Right lobe of liver (tissue), 4 donors: Measurements from ENCODE around the gene LDB1.

Experiments
- POLR2A ChIP-seq: fragments of 450-650 bp; IDR thresholded peaks from one replicate; pipeline ENCODE4 v1.6.1; 2017; ENCODE audit warnings: antibody characterized with exemption, mild to moderate bottlenecking
- TF ChIP-seq, protein P1 (sequence below), 4 donors: fragments of 200-600 bp in 3 of 4; fragments of 450-650 bp in 1 of 4; IDR thresholded peaks; one replicate each; pipeline versions ENCODE4 v1.5.1 to v1.8.0; 2016 to 2022; ENCODE audit warnings: antibody characterized with exemption in 4 of 4, mild to moderate bottlenecking in 2 of 4
- donor health status: DM: no; HTN: no; CAD: no.
- donor health status: DM: no; HTN: no; CAD: no.
- donor health status: DM: no; HTN: yes; CAD: no.

DNA sequence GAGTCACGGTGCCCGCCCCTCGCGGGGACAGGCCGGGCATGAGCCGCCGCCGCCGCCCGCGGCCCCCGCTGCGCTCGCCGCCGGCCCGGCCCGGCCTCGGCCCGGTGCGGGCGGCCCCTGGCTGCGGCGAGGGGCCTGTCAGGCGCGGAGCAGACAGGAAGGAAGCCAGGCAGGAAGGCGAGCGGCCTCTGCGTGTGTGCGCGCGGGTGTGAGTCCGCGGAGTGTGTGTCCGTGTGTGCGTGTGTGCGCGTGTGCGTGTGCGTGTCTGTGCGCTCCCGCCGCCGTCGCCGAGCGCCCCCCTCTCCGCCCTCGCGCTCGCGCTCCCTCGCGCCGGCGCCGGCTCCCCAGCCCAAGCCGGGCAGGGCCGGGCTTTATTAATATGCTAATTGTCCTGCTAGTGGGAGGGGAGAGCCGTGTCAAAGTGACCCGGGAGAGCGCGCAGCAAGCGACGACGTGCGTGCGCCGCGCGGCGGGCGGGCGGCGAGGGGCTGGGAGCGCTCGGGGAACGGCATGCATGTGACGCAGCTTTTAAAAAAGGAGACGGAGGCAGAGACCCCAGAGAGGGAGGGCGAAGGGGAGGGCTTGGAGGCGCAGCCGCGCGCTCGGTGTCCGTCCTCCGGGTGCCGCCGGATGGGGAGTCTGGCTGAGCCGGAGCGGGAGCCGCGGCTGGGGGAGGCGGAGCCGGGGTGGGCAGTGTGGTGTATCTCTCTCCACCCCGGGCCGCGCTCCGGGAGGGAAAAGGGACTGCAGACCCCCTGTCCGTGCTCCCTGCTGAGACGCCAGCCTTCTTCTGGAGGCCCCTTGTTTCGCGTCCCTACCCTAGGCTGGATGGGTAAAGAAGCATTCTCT, at the start of gene LDB1:
- TF ChIP-seq, protein P1, sequence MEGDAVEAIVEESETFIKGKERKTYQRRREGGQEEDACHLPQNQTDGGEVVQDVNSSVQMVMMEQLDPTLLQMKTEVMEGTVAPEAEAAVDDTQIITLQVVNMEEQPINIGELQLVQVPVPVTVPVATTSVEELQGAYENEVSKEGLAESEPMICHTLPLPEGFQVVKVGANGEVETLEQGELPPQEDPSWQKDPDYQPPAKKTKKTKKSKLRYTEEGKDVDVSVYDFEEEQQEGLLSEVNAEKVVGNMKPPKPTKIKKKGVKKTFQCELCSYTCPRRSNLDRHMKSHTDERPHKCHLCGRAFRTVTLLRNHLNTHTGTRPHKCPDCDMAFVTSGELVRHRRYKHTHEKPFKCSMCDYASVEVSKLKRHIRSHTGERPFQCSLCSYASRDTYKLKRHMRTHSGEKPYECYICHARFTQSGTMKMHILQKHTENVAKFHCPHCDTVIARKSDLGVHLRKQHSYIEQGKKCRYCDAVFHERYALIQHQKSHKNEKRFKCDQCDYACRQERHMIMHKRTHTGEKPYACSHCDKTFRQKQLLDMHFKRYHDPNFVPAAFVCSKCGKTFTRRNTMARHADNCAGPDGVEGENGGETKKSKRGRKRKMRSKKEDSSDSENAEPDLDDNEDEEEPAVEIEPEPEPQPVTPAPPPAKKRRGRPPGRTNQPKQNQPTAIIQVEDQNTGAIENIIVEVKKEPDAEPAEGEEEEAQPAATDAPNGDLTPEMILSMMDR (IDR thresholded peaks at IDR 0.05) = peak in 2 of 4 donors; percentile 12 to 22
- TF ChIP-seq POLR2A = peak; percentile 86
